GM12864 (cell line): ENCODE results near the gene SERPINA9.

Experiments used
- DNase-seq: peaks from one replicate; pipeline ENCODE4 v3.0.0-alpha.2; 2011; ENCODE audit warnings: low read depth
- H3K4me3 ChIP-seq: 2 replicates; pipeline ENCODE4 v1.5.1; 2011; ENCODE audit warnings: mild to moderate bottlenecking, low read depth, low read length, control low read depth
- TF ChIP-seq, protein P1 (sequence below): IDR thresholded peaks from 2 replicates; pipeline ENCODE4 v1.5.1; 2011; ENCODE audit warnings: low read depth, mild to moderate bottlenecking, moderate library complexity, low read length, control low read depth, inconsistent platforms; ENCODE audit errors: missing control alignments

SERPINA9 gene

DNA sequence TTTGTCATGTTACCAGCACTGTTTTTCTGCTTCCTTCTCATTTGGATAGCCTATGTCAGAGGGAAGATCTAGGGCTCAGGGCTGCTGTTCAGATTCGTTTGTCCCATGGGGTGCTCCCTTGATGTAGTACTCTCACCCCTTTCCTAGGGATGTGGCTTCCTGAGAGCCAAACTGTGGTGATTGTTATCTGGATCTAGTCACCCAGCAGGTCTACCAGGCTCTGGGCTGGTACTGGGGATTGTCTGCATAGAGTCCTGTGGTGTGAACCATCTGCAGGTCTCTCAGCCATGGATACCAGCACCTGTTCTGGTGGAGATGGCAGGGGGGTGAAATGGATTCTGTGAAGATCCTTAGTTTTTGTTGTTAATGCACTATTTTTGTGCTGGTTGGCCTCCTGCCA lies 17.9 kb downstream of the SERPINA9 start:
- no peak overlapping the region for H3K4me3 ChIP-seq
- TF ChIP-seq, protein P1, sequence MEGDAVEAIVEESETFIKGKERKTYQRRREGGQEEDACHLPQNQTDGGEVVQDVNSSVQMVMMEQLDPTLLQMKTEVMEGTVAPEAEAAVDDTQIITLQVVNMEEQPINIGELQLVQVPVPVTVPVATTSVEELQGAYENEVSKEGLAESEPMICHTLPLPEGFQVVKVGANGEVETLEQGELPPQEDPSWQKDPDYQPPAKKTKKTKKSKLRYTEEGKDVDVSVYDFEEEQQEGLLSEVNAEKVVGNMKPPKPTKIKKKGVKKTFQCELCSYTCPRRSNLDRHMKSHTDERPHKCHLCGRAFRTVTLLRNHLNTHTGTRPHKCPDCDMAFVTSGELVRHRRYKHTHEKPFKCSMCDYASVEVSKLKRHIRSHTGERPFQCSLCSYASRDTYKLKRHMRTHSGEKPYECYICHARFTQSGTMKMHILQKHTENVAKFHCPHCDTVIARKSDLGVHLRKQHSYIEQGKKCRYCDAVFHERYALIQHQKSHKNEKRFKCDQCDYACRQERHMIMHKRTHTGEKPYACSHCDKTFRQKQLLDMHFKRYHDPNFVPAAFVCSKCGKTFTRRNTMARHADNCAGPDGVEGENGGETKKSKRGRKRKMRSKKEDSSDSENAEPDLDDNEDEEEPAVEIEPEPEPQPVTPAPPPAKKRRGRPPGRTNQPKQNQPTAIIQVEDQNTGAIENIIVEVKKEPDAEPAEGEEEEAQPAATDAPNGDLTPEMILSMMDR: no peak
- DNase-seq: no peak

DNA sequence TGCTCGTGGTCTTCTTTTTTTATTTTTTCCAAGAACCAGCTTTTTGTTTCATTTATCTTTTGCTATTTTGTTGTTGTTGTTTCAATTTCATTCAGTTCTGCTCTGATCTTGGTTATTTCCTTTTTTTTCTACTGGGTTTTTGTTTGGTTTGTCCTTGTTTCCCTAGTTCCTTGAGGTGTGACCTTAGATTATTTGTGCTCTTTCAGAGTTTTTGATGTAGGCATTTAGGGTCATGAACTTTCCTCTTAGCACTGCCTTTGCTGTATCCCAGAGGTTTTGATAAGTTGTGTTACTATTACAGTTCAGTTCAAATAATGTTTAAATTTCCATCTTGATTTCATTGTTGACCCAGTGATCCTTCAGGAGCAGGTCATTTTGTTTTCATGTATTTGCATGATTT lies 20.1 kb downstream of the SERPINA9 start:
- DNase-seq: no peak
- no peak overlapping the region for H3K4me3 ChIP-seq
- TF ChIP-seq, protein P1: no peak

DNA sequence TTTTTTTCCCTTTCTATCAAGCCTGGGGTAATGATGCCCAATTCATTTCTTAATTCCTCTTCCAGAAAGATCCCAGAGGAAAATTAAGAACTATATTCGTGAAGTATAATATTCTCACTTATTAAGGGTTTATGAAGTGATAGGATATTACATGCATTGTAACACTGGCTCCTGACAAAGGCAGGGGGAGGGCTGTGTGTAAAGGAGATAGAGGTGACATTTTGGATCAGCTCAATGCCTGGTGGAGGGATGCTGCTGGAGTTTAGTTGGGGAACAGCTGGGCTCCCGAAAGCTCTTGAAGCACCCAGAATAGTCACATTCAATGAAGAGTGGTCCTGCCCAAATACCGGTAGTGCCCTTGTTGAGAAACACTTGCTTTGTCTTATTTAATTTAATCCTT lies 24.2 kb downstream of the SERPINA9 start:
- no peak overlapping the region for H3K4me3 ChIP-seq
- no peak for DNase-seq
- TF ChIP-seq, protein P1: no peak

GRCh38 chr14:94451091-94451771 lies 24.8 kb downstream of the SERPINA9 start:
- TF ChIP-seq, protein P1: no peak
- H3K4me3 ChIP-seq: no peak overlapping the region
- no peak for DNase-seq

DNA sequence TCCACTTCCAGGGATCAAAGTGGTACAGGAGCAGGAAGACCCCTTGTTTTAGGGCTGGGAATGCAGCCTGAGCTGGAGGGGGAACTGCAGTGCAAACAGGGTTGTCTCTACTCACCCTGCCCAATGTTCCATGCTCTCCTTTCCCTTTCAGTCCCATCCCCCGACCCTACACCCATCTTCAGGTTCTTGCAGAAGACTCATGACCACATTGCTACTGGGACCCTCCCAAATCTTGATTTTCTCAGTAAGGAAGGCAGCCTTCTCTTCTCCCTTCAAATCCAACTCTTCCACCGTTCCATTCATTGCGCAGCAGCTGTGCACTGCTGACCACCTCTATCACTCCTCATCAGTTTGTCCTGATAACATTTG lies 25.3 kb downstream of the SERPINA9 start:
- no peak overlapping the region for H3K4me3 ChIP-seq
- no peak for DNase-seq
- TF ChIP-seq, protein P1: no peak

DNA sequence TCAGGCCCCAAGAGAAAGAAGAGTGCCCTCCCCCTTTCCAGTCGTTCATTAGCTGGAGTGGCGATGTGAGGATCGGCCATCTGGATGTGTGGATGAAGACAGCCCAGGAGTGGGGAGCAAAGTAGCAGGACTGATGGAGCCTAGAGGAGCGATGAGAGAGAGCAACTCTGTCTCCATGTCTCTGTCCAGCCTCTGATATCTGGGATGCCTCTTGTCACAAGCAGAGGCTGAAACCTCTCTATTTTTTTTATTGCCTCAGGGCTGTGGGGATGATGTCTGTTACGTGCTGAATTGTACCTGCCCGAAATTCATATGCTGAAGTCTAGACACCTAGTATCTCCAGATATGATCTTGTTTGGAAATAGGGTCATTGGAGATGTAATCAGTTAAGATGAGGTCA lies 26.1 kb downstream of the SERPINA9 start:
- TF ChIP-seq, protein P1: no peak
- H3K4me3 ChIP-seq: no peak overlapping the region
- DNase-seq: no peak
